Measurements from ENCODE around the gene PSEN1. TPM values are rescaled to one million over a fixed set of nuclear protein-coding genes. Genes with fewer than 3 reads are reported as not detected.

The PSEN1 gene
- total RNA-seq, 4 donors from 2014 or later, result 101 to 221 (median 135) TPM

- 80 to 88% methylated on average over 1 to 20 of the region's 20 CpGs for WGBS, 2 donors (ENCODE audit: low coverage in 1 of 2)
- intact Hi-C loops (cut with DNase I; ENCODE audit: low total_unique reads), result no loop called here
- no peak for TF ChIP-seq POLR2AphosphoS5 (IDR thresholded peaks at IDR 0.05)
- no peak for TF ChIP-seq EP300 (IDR thresholded peaks at IDR 0.05; ENCODE audit: low read depth)
- TF ChIP-seq CTCF (IDR thresholded peaks at IDR 0.05), result no peak
- no peak for TF ChIP-seq POLR2A (IDR thresholded peaks at IDR 0.05)
These were observed 126.3 kb downstream of the PSEN1 start for GRCh38 chr14:73262427-73263183.

GRCh38 chr14:73263606-73264005 lies 127.3 kb downstream of the PSEN1 start:
- Histone ChIP-seq H3K27ac (no peak overlapping the region), H3K27me3 (no peaks in the 10 kb centered on the region), H3K4me3 (no peak overlapping the region), H3K4me1 (no peaks in the 10 kb centered on the region), H3K36me3 (no peaks in the 10 kb centered on the region), H3K9me3 (no peaks in the 10 kb centered on the region)
- in situ Hi-C loops (cut with MboI; ENCODE audit: low pct_ligation_motif_present in 1 of 4, low pct_unique_long_range_greater_than_20kb in 1 of 4, low sequenced_read_pairs in 3 of 4), result no loop called here
- intact Hi-C loops (cut with DNase I; ENCODE audit: low total_unique reads), result no loop called here
- TF ChIP-seq CTCF (IDR thresholded peaks at IDR 0.05) (no peak), EP300 (IDR thresholded peaks at IDR 0.05; ENCODE audit: low read depth) (no peak), POLR2AphosphoS5 (IDR thresholded peaks at IDR 0.05) (no peak), POLR2A (IDR thresholded peaks at IDR 0.05) (no peak)
- no peak for DNase-seq
- 75% methylated on average over 7 of the region's 7 CpGs; no CpG with 5 or more reads in 1 of the 2 donors for WGBS, 2 donors (ENCODE audit: low coverage in 1 of 2)

More at GRCh38 chr14:73262427-73263183, 126.3 kb downstream of the PSEN1 start:
- no peaks in the 10 kb centered on the region for H3K4me1 ChIP-seq
- DNase-seq, result no peak
- no peaks in the 10 kb centered on the region for H3K9me3 ChIP-seq
- in situ Hi-C loops (cut with MboI; ENCODE audit: low pct_ligation_motif_present in 1 of 4, low pct_unique_long_range_greater_than_20kb in 1 of 4, low sequenced_read_pairs in 3 of 4), result no loop called here
- H3K36me3 ChIP-seq, result no peaks in the 10 kb centered on the region
- H3K27ac ChIP-seq, result no peak overlapping the region
- no peaks in the 10 kb centered on the region for H3K27me3 ChIP-seq
- no peak overlapping the region for H3K4me3 ChIP-seq

- Histone ChIP-seq H3K27me3 (no peaks in the 10 kb centered on the region), H3K27ac (no peak overlapping the region), H3K4me1 (peaks cover 0 to under 1% (median under 1%) of the 10 kb centered on the region in 4 donors), H3K36me3 (no peaks in the 10 kb centered on the region), H3K9me3 (no peaks in the 10 kb centered on the region), H3K4me3 (no peak overlapping the region)
- TF ChIP-seq POLR2AphosphoS5 (IDR thresholded peaks at IDR 0.05), result no peak
- no peak for TF ChIP-seq CTCF (IDR thresholded peaks at IDR 0.05)
- no peak for TF ChIP-seq EP300 (IDR thresholded peaks at IDR 0.05; ENCODE audit: low read depth)
- no peak for TF ChIP-seq POLR2A (IDR thresholded peaks at IDR 0.05)
- WGBS, 2 donors (ENCODE audit: low coverage in 1 of 2), result 40 to 84% methylated on average over 1 to 22 of the region's 23 CpGs
- in situ Hi-C loops (cut with MboI; ENCODE audit: low pct_ligation_motif_present in 1 of 4, low pct_unique_long_range_greater_than_20kb in 1 of 4, low sequenced_read_pairs in 3 of 4) (no loop called here), intact Hi-C loops (cut with DNase I; ENCODE audit: low total_unique reads) (no loop called here)
- no peak for DNase-seq
These were observed 128.0 kb downstream of the PSEN1 start for GRCh38 chr14:73264080-73264884.

All from transverse colon (tissue), 4 donors.